SK-N-SH treated with all-trans-retinoic acid at 6 μM for 48 hours (cell line): ENCODE data around the gene PCDH12.

Experiments used
- ARNTL ChIP-seq: fragments of 450-650 bp; formaldehyde crosslinking; IDR thresholded peaks from 2 replicates; pipeline ENCODE4 v1.5.0; 2020; ENCODE audit warnings: low read depth, mild to moderate bottlenecking, moderate library complexity, borderline replicate concordance
- CREB5 ChIP-seq: fragments of 250-450 bp; sonication (Bioruptor Pico); IDR thresholded peaks from 2 replicates; pipeline ENCODE4 v1.5.1; 2020; ENCODE audit warnings: low read depth, mild to moderate bottlenecking, moderate library complexity
- CSDC2 ChIP-seq: fragments of 250-450 bp; sonication (Bioruptor Pico); IDR thresholded peaks from 2 replicates; pipeline ENCODE4 v1.5.0; 2020; ENCODE audit warnings: mild to moderate bottlenecking, moderate library complexity
- ESRRG ChIP-seq: fragments of 250-450 bp; sonication (Bioruptor Pico); IDR thresholded peaks from 2 replicates; pipeline ENCODE4 v1.6.1; 2021; ENCODE audit warnings: mild to moderate bottlenecking
- GLIS3 ChIP-seq: fragments of 250-450 bp; sonication (Bioruptor Pico); IDR thresholded peaks from 2 replicates; pipeline ENCODE4 v1.5.0; 2020; ENCODE audit warnings: mild to moderate bottlenecking, moderate library complexity
- OSR1 ChIP-seq: fragments of 250-450 bp; sonication (Bioruptor Pico); IDR thresholded peaks from 2 replicates; pipeline ENCODE4 v1.8.0; 2022; ENCODE audit warnings: moderate library complexity, mild to moderate bottlenecking, inconsistent platforms
- POU6F1 ChIP-seq: fragments of 250-450 bp; sonication (Bioruptor Pico); IDR thresholded peaks from 2 replicates; pipeline ENCODE4 v1.8.0; 2021; ENCODE audit warnings: low read depth, mild to moderate bottlenecking, moderate library complexity, borderline replicate concordance
- PPARA ChIP-seq: fragments of 250-450 bp; sonication (Bioruptor Pico); IDR thresholded peaks from 2 replicates; pipeline ENCODE4 v1.5.0; 2020; ENCODE audit warnings: mild to moderate bottlenecking, borderline replicate concordance
- SNAI2 ChIP-seq: fragments of 250-450 bp; sonication (Bioruptor Pico); IDR thresholded peaks from 2 replicates; pipeline ENCODE4 v1.5.0; 2020; ENCODE audit warnings: mild to moderate bottlenecking, moderate library complexity
- TCF4 ChIP-seq: fragments of 250-450 bp; sonication (Bioruptor Pico); IDR thresholded peaks from 2 replicates; pipeline ENCODE4 v1.8.0; 2021; ENCODE audit warnings: mild to moderate bottlenecking, moderate library complexity, borderline replicate concordance
- TSHZ2 ChIP-seq: fragments of 250-450 bp; sonication (Bioruptor Pico); IDR thresholded peaks from 2 replicates; pipeline ENCODE4 v1.5.0; 2020; ENCODE audit warnings: mild to moderate bottlenecking, moderate library complexity

- TF ChIP-seq GLIS3 (CRISPR knock-in tag) (no peak), TCF4 (no peak), CREB5 (CRISPR knock-in tag) (no peak), ARNTL (CRISPR knock-in tag) (no peak), ESRRG (CRISPR knock-in tag) (no peak), PPARA (CRISPR knock-in tag) (no peak), OSR1 (no peak), CSDC2 (CRISPR knock-in tag) (no peak), SNAI2 (no peak), POU6F1 (CRISPR knock-in tag) (no peak), TSHZ2 (CRISPR knock-in tag) (no peak)
These were observed 49.2 kb upstream of the PCDH12 start for GRCh38 chr5:142007237-142007544.
